ENCODE measurements around the gene STRA8. TPM values are rescaled to one million over a fixed set of nuclear protein-coding genes. Genes with fewer than 3 reads are reported as not detected.

Gene STRA8
- total and polyA plus RNA-seq, 4 donors, result not detected

- ATAC-seq (ENCODE audit: insufficient read depth, low FRiP score), result no peak
- no peak overlapping the region for H3K9ac ChIP-seq (ENCODE audit: insufficient read depth in 1 of 2, low read length in 2 of 2)
- no peaks in the 10 kb centered on the region for H3K36me3 ChIP-seq (ENCODE audit: control insufficient read depth in 4 of 4, insufficient read depth in 4 of 4, low read length in 4 of 4)
- peaks cover 0 to 21% (median 7%) of the 10 kb centered on the region in 5 donors for H3K4me1 ChIP-seq (ENCODE audit: control insufficient read depth in 5 of 5, insufficient read depth in 5 of 5, low read length in 5 of 5)
- TF ChIP-seq, protein P1, sequence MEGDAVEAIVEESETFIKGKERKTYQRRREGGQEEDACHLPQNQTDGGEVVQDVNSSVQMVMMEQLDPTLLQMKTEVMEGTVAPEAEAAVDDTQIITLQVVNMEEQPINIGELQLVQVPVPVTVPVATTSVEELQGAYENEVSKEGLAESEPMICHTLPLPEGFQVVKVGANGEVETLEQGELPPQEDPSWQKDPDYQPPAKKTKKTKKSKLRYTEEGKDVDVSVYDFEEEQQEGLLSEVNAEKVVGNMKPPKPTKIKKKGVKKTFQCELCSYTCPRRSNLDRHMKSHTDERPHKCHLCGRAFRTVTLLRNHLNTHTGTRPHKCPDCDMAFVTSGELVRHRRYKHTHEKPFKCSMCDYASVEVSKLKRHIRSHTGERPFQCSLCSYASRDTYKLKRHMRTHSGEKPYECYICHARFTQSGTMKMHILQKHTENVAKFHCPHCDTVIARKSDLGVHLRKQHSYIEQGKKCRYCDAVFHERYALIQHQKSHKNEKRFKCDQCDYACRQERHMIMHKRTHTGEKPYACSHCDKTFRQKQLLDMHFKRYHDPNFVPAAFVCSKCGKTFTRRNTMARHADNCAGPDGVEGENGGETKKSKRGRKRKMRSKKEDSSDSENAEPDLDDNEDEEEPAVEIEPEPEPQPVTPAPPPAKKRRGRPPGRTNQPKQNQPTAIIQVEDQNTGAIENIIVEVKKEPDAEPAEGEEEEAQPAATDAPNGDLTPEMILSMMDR (IDR thresholded peaks at IDR 0.05; ENCODE audit: control extremely low read depth, extremely low read depth), result no peak
- H3K4me3 ChIP-seq, result no peak overlapping the region
- no peaks in the 10 kb centered on the region for H3K27me3 ChIP-seq (ENCODE audit: control insufficient read depth in 3 of 3, insufficient read depth in 3 of 3, low read length in 2 of 3)
- DNase-seq, result no peak
- WGBS, 2 donors, result 90 to 91% methylated on average over 9 of the region's 9 CpGs
- peaks cover 0 to 10% (median 3%) of the 10 kb centered on the region in 4 donors for H3K9me3 ChIP-seq (ENCODE audit: control insufficient read depth in 4 of 4, insufficient read depth in 3 of 4, low read length in 3 of 4)
- no peak overlapping the region for H3K27ac ChIP-seq (ENCODE audit: low read depth in 1 of 2, low read length in 1 of 2)
Observed at GRCh38 chr7:135262623-135263320, 29.1 kb downstream of the STRA8 start.

- H3K4me3 ChIP-seq, result no peak overlapping the region
- no peak overlapping the region for H3K27ac ChIP-seq (ENCODE audit: low read depth in 1 of 2, low read length in 1 of 2)
- H3K9me3 ChIP-seq (ENCODE audit: control insufficient read depth in 4 of 4, insufficient read depth in 3 of 4, low read length in 3 of 4), result peaks cover 0 to 10% (median 3%) of the 10 kb centered on the region in 4 donors
- peaks cover 0 to 21% (median 7%) of the 10 kb centered on the region in 5 donors for H3K4me1 ChIP-seq (ENCODE audit: control insufficient read depth in 5 of 5, insufficient read depth in 5 of 5, low read length in 5 of 5)
- H3K36me3 ChIP-seq (ENCODE audit: control insufficient read depth in 4 of 4, insufficient read depth in 4 of 4, low read length in 4 of 4), result no peaks in the 10 kb centered on the region
- WGBS, 2 donors, result 95 to 97% methylated on average over 11 of the region's 11 CpGs
- no peak for ATAC-seq (ENCODE audit: insufficient read depth, low FRiP score)
- TF ChIP-seq, protein P1 (IDR thresholded peaks at IDR 0.05; ENCODE audit: control extremely low read depth, extremely low read depth), result no peak
- H3K9ac ChIP-seq (ENCODE audit: insufficient read depth in 1 of 2, low read length in 2 of 2), result no peak overlapping the region
- DNase-seq, result no peak
- H3K27me3 ChIP-seq (ENCODE audit: control insufficient read depth in 3 of 3, insufficient read depth in 3 of 3, low read length in 2 of 3), result no peaks in the 10 kb centered on the region
Observed at GRCh38 chr7:135263321-135263970, 29.8 kb downstream of the STRA8 start.

DNA sequence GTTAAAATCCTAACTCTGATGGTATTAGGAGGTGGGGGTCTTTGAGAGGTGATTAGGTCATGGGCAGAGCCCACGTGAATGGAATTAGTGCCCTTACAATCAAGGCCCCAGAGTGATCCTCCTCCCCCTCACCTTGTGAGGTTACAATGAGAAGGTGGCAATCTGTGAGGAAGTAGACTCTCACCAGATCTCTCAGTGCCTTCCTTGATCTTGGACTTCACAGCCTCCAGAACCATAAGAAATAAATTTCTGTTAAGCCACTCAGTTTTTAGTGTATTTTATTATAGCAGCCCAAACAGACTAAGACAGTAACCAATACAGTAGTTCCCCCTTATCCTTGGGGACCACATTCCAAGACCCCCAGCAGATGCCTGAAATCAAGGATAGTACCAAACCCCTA lies 32.0 kb downstream of the STRA8 start:
- no peak for DNase-seq
- TF ChIP-seq, protein P1 (IDR thresholded peaks at IDR 0.05; ENCODE audit: control extremely low read depth, extremely low read depth), result no peak
- H3K36me3 ChIP-seq (ENCODE audit: control insufficient read depth in 4 of 4, insufficient read depth in 4 of 4, low read length in 4 of 4), result no peaks in the 10 kb centered on the region
- no peak overlapping the region for H3K4me3 ChIP-seq
- H3K9me3 ChIP-seq (ENCODE audit: control insufficient read depth in 4 of 4, insufficient read depth in 3 of 4, low read length in 3 of 4), result peaks cover 0 to 10% (median 3%) of the 10 kb centered on the region in 4 donors
- H3K9ac ChIP-seq (ENCODE audit: insufficient read depth in 1 of 2, low read length in 2 of 2), result no peak overlapping the region
- H3K27me3 ChIP-seq (ENCODE audit: control insufficient read depth in 3 of 3, insufficient read depth in 3 of 3, low read length in 2 of 3), result no peaks in the 10 kb centered on the region
- no peak overlapping the region for H3K27ac ChIP-seq (ENCODE audit: low read depth in 1 of 2, low read length in 1 of 2)
- 70 to 83% methylated on average over 1 of the region's 1 CpG for WGBS, 2 donors
- no peak for ATAC-seq (ENCODE audit: insufficient read depth, low FRiP score)
- peaks cover 0 to 12% (median 7%) of the 10 kb centered on the region in 5 donors for H3K4me1 ChIP-seq (ENCODE audit: control insufficient read depth in 5 of 5, insufficient read depth in 5 of 5, low read length in 5 of 5)

All from lung (tissue), 12 donors.